DMS 273 (cell line): Measurements from ENCODE around the gene DYNLRB1.
"Not testable (repeated sequence)": the region's sequence is repeated elsewhere in the genome, so short reads cannot be mapped to it uniquely, and the experiment has no call there.

Experiments
- DNase-seq: peaks from one replicate; lab custom pipeline; 2025; ENCODE audit not compliant: unreplicated experiment; lab: John Stamatoyannopoulos, UW

DYNLRB1 gene

DNA sequence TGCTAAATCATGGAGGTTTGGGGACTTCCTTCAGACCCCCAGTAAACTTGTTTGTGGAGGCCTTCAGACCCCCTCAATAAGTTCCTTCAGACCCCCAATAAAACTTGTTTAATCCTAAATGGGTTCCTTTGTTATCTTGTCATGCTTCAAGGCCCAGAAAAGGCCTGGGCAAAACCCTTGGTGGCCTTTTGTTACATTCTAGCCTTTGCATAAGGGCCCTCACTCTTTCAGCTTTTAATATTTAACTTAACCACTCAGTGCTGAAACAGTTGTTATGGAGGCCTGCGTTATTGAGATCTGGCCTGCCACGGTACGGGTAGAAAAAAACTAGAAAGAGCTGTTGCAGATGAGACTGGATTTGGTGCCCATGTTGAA lies 4.3 kb upstream of the DYNLRB1 start:
- no peak for DNase-seq

DNA sequence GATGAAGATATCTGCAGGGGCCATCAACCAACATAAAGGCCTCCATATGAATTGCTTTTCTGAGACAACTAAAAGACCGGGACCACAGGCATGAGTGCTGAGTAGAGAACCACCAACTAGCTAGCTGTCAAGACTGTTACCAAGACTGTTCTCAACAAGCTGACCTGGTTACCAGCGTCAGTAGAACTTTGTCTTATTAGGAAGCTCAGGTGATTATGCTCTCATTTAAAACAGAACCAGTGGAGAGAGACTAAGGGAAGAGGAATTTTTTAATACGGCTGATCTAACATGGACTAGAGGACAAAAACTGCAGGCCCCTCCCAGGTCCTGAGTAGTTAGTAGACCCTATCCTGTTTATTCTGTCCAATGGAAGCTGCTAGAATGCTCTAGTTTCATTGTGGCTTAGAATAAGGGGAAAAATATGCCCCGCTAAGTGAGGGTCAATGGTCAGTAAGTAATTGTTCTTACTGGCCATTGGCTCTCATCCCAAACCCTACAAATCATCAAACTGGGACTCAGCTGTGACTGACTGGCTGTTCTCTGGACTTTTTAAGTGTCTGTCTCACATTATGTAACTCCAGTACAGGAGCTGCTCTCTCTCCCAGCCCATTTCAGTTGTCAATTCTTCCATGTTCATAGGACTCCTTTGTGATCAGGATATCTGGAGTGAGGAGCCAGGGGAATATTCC lies 3.8 kb upstream of the DYNLRB1 start:
- no peak for DNase-seq

DNA sequence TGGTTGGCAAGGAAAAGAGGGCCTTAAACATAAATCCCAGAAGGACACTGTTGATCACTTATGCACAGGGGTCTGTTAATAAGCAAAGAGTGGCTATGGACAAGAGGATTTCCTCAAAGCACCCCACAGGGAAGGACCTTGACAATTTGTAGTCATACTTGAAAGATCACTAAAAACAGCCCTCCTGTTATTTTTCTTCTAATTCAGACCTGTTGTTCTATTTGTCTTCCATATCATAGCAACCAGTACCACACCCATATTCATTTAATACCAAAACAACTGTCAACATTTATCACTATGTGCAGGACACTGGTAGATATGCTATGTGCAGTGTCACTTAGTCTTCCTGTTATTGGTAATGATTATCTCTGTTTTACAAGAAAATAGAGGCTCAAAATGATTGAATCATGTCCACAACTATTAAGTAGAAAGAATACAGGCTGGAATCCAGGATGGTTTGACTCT lies 3.2 kb upstream of the DYNLRB1 start:
- DNase-seq, result no peak

DNA sequence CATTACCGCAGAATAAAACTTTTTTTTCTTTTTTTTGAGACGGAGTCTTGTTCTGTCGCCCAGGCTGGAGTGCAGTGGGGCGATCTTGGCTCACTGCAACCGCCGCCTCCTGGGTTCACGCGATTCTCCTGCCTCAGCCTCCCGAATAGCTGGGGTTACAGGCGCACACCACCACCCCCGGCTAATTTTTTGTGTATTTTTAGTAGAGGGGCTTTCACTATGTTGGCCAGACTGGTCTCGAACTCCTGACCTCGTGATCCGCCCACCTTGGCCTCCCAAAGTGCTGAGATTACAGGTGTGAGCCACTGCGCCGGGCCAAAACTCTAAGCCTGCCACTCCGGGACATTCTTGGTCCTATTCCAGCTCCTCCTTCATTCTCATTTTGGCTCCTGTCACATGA lies 2.2 kb upstream of the DYNLRB1 start:
- not testable (repeated sequence) for DNase-seq

DNA sequence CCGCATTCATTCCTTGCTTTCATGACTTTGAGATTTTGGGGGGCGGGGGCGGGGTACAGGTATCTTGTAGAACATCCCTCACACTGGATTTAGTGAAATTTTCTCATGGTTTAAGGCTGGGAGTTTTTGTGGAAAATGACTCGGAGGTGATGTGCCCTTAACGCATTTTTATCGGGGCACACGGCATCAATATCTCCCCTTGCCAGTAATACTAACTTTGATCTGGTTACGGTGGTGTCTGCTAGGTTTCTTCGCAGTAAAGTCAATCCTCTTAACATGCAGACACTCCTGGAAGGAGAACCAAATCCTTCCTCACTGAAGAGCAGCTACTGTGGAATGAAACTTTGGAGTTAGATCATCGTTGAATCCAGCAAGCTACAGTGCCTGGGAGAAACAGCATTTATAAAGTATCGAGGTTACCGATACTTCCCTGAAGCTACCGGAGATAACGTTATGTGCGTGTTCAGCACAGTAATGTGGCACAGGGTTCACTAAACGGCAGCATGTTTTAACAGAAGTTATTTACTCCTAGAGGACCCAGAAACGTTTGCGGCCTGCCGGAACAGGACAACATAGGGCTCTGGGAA lies 1.2 kb upstream of the DYNLRB1 start:
- DNase-seq, result no peak

DNA sequence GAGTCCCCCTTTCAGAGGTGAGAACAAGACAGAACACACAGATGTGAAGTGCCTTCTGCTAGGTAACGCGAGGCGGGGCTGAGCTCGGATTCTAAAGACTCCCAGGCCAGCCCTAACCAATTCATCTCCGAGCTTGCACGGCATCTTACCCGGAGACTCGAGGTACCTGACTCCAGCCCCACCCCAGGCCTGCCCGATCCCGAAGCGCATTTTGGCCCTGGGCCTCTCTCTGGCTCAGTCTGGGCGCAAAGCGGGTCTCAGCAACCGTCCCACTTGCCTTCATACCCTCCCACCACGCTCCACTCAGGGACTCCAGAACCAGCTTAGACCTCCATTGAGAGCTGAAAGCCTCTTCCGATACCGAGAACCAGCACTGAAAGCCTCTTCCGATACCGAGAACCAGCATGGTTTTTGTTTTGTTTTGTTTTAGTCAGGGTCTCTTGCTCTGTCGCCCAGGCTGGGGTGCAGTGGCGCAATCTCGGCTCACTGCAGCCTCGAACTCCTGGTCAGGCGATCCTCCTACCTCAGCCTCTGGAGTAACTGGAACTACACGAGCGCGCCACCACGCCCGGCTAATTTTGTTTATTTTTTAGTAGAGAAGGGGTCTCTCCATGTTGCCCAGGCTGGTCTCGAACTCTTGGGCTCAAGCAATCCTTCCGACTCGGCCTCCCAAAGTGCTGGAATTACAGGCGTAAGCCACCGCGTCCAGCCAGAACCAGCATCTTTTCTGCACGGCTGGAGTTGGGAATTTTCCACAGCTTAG lies 557 bp upstream of the DYNLRB1 start:
- peak; percentile 88 for DNase-seq

DNA sequence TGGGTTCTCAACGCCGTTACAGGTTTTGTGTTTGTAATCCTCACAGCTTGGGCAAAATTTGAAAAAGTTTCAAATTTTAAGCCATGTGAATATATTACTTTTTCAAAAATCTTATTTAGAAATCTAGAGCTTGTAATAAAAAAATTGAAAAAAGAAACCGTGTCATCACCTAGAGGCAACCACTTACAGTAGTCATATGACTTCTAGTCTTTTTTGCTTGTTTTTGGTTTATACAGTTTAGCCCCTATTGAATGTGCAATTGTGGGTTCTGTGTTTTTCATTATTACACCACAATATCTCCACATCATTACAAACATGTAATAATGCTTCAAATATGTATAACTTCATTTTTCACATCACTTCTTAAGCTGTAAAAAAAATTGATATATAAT lies 888 bp downstream of the DYNLRB1 start:
- no peak for DNase-seq

DNA sequence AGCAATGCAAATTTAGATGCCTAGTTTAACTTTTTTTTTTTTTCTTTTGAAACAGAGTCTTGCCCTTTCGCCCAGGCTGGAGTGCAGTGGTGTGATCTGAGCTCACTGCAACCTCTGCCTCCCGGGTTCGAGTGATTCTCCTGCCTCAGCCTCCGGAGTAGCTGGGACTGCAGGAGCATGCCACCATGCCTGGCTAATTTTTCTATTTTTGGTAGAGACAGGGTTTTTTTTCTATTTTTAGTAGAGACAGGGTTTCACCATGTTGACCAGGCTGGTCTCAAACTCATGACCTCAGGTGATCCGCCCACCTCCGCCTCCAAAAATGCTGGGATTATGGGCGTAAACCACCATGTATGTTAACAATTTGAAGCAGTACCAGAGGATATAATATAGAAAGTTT lies 2.6 kb downstream of the DYNLRB1 start:
- not testable (repeated sequence) for DNase-seq

DNA sequence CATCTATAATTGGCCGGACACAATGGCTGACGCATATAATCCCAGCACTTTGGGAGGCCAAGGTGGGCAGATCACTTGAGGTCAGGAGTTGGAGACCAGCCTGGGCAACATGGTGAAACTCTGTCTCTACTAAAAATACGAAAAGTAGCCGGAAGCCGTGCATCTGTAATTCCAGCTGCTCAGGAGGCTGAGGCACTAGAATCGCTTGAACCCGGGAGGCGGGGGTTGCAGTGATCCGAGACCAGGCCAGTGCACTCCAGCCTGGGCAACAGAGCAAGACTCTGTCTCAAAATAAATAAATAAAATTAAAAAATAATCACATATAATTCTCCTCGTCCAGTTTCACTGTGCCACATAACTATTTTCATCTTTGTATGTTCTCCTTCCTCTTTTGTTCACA lies 3.6 kb downstream of the DYNLRB1 start:
- not testable (repeated sequence) for DNase-seq

DNA sequence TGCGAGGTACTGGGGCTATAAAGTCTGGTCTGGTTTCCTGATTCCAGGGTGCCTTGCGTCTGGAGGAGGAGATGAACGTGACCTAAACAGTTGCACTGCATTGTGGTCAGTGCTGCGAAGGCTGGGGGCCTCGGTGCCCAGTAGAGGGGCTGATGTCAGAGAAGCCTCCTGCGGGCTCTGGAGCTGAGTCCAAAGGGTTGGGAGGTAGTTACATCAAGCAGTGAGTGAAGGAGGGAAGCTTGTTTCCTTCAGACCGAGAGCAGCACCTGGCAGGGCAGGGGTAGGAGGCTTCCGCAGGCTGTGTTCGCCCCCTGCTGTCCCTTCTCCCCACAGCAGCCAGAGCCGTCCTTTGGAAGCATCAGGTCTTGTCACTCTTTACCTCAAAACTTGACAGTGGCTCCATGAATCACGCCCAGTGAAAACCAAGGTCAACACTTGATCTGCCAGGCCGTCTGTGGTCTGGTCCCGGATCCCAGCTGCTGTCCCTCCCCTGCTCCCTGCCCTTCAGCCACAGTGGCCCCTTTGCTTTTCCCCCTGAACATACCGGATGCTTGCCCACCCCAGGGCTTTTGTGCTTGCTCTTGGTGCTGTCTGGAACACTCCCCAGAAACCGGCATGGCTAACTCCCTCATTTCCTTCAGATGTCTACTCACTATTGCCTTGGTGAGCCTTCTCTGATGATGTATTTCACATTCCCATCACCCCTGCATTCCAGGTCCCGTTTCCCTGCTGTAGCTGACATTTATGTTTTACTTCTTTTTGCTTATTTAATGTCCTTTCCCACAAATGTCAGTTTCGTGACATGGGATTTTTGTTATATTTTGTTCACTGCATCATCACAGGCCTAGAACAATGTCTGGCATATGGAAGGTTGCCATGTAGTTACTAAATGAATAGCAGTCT lies 7.0 kb downstream of the DYNLRB1 start:
- peak; percentile 69 for DNase-seq

DNA sequence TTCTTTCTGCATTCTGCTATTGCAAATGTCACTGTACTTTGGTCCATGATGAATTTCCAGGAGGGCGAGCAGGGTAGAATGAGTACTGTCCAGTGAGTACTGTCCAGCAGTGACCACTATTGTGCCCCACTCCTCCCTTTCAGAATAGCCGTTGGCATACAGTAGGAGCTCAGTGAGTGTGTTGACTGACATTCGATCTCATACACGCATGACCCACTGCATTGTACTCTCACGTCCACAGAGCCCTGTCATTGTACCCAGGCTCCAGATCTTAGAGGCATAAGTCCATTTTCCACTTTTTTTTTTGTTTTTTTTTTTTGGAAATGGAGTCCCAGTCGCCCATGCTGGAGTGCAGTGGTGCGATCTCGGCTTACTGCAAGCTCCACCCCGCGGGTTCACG lies 8.2 kb downstream of the DYNLRB1 start:
- DNase-seq, result no peak

DNA sequence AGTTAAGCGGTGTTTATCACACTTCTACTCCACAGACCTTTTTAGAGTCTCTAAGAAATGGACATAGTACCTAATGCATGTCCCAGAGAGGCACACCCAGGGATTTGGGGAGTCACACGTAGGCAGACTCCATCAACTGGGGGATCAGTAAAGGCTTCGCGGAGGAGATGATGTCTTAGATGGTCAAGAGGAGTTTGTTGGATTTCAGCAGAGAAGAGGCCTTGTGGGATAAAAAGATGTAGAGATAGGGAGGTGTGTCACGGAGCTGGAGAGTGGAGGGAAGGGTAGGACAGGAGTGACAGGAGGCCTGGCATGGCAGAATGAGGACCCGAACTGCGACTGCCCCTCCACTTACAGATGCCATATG lies 9.1 kb downstream of the DYNLRB1 start:
- no peak for DNase-seq

DNA sequence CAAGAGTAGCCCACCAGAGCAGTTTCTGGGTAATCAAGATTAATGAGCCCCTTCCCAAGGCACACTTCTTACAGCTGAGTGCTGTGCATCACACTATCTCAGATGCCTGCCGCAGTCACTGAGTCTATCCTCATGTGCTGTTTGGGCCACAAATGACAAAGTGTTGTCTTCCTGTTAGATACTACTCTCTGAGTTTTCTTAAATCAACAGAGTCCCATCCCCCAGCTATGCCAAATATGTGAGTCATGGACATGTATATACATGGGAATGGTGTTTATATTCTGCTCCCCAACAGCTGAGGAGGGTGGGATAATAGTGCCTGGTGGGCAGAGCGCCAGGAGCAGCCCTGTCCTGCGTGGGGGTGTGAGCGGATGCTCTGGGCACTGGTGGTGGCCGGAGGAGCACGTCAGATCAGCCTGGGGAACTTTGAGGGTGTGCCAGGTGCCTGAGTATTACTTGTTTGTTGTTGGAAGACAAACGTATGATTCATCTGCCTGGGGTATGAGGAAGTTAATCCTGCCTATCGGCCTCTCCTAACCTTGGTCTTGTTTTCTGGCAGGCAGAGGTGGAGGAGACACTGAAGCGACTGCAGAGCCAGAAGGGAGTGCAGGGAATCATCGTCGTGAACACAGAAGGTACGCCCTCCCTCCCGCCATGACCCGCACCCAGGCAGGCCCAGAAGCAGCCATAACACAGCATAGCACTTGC lies 9.6 kb downstream of the DYNLRB1 start:
- peak; percentile 18 for DNase-seq

DNA sequence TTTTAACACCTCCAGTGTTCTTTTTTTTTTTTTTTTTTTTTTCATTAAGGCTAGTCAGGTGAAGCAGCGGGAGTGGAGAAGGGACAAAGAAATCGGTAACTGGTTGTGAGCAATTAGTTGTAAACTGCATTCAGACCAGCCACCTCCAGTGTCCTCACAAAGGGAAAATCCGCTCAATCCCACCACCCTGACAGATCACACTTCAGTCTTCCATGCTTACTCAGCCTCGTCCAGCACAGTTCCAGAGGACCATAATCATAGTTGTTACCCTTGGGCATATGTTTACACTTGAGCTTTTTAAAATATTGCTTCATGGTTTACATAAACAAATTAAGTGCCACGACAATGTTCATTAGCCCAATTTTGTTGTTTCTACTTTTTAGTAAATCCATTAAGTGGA lies 10.2 kb downstream of the DYNLRB1 start:
- no peak for DNase-seq

DNA sequence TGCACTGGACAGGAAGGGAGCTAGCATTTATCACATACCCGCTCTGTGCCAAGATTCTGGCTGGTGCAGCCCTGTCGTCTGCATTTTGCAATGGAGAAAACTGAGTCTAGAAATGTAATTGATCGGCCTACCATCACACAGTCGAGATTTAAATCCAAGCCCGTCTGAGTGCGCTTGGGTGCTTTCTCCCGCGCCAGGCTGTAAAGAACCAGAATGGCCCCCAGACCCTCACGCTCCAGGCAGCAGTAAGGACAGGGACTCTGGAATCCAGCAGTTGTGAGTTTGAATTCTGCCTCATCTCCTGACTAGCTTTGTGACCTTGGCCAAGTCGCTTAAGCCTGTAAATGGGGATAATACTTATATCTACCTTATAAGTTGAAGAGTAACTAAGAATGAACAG lies 10.8 kb downstream of the DYNLRB1 start:
- DNase-seq, result no peak

DNA sequence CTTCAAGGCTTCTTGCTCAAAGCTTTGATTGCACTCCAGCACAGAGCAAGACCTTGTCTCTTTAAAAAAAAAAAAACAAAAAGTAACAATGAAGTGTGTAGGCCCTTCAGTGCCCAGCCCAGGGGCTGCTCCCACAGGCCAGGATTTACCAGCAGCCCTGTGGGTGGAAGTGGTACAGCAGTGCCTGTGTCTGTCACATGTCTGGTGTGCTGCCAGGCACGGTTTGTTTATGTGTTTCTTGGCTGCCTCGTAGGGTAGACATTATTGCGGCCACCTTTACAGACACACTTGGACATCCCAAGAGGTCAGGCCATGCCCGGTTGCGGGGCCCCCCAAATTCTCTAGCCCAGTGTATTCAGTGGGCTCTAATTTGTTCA lies 12.7 kb downstream of the DYNLRB1 start:
- peak; percentile 15 for DNase-seq

DNA sequence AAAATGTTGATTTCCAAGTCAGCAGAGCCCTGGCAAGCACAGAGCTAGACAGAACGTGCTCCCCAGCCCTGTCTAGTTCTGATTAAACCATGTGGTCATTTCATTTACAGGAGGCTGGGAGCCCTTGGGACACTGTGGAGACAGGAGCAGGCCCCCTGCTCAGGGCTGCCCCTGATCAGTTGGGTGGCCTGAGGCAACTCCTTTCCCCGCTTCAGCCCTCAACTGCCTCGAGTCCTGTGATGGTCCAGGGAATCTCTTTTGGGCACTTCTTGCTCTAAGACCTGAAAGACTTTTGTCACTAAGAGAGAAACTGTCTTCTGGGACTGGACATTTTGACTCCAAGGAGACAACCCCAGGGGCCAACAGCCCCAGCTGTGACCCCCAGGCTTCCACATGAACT lies 13.5 kb downstream of the DYNLRB1 start:
- no peak for DNase-seq

DNA sequence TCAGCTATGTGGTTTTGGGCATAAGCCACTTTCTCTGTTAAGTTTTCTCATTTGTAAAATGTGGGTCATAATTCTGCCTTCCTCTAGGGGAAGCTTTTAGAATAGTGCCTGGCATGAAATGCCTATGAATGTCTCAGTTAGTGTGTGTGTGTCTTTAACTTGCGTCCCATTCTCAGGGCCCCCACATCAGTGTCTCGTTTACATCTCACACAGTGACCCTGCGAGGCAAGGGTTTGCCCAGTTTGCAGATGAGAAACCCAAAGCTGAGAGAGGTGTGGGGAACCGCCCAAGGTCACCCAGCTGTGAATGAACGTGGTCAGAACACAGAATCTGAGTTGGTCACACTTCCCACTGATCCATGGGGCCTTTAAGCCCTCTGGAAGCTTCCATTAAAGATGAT lies 14.1 kb downstream of the DYNLRB1 start:
- no peak for DNase-seq

DNA sequence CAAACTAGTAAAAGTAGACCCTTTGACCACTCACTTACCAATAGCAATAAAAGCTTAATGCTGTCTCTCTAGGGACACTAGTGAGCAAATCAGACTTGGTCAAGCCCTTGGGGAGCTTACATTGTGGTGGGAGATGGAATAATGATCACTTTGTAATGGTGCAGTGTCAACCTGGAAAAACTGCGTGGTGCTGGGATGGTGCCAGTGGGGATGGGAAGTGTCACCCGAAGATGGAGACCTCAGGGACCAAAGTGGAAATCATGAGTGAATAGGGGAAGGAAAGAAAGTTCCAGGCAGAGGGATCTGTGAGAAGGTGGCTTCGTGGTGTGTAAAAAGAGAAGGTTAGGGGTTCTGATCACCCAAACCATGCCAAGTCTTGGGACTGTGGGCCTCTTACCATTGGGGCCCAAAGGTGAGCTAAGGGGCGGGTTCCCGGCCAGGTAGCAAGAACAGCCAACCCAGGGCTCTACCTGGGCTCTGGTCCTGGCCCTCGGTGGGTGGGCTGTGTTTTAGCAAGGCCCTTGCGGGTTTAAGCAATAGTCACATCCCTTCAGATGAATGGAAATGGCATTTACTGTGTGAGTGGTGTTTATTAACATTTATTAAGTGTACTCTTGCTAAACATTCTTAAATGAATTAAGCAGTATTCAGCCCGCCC lies 15.5 kb downstream of the DYNLRB1 start:
- no peak for DNase-seq

DNA sequence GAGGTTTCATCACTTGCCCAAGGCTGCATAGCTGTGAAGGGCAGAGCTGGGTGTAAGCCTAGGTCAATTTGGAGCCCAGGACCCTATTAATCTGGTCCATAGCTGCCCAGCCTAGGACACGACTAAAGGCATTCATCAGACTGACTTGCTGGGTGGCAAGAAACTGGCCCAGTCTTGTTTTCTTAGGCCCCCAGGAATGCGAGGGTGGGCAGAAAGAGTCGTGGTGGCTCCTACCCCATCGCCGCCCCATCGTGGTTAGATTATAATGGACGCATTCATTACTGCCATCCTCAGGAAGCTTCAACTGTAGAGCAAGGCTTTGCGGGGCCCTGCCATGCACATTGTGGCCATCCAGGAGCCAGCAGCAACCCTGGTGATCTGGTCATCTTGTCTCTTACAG lies 16.1 kb downstream of the DYNLRB1 start:
- DNase-seq, result no peak
